Adrenal gland (tissue), 12 donors: Measurements from ENCODE around the gene SAGE1. TPM values are rescaled to one million over a fixed set of nuclear protein-coding genes. Genes with fewer than 3 reads are reported as not detected.

ENCODE experiments used
- DNase-seq, 7 donors: peaks; one replicate each; pipeline ENCODE4 v3.0.0-alpha.2; 2019 to 2020
- H3K27ac ChIP-seq, 5 donors: fragments of 200-600 bp; sonication (generic) in 4 of 5; 1 replicate in 3 of 5; 2 replicates in 2 of 5; pipeline versions ENCODE4 v1.5.1 to v1.8.0; 2016 to 2020; ENCODE audit warnings: mild to moderate bottlenecking in 1 of 5
- H3K27me3 ChIP-seq: fragments of 200-600 bp; 2 replicates; pipeline ENCODE4 v1.8.0; 2021
- H3K36me3 ChIP-seq, 2 donors: fragments of 200-600 bp; replicated peaks in 1 of 2; 1 replicate in 1 of 2; 2 replicates in 1 of 2; pipeline versions ENCODE4 v1.5.1 to v1.8.0; 2018 to 2022
- H3K4me1 ChIP-seq, 2 donors: fragments of 200-600 bp; replicated peaks in 1 of 2; 1 replicate in 1 of 2; 2 replicates in 1 of 2; pipeline versions ENCODE4 v1.5.1 to v1.8.0; 2018 to 2021
- H3K4me3 ChIP-seq, 4 donors: fragments of 200-600 bp; sonication (generic) in 3 of 4; one replicate each; pipeline ENCODE4 v1.5.1; 2016 to 2018
- H3K9me3 ChIP-seq, 3 donors: fragments of 200-600 bp; sonication (generic) in 1 of 3; replicated peaks in 1 of 3; 1 replicate in 2 of 3; 2 replicates in 1 of 3; pipeline versions ENCODE4 v1.5.1 to v1.8.0; 2016 to 2021
- POLR2A ChIP-seq, 2 donors: fragments of 450-650 bp; IDR thresholded peaks; one replicate each; pipeline ENCODE4 v1.6.1; 2017; ENCODE audit warnings: antibody characterized with exemption in 2 of 2, mild to moderate bottlenecking in 2 of 2, moderate library complexity in 1 of 2
- WGBS, 4 donors: extraction: QIAGEN DNeasy Blood & Tissue Kit in 2 of 4; methylation state at CpG; one replicate each; pipeline versions ENCODE4 v1.1.5 to v1.1.7; 2013 to 2017; 5-methylcytosine and 5-hydroxymethylcytosine counted together
- intact Hi-C, 2 donors: fragments of 100-400 bp; cut with DNase I; formaldehyde crosslinking; loops; one replicate each; pipeline versions ENCODE4 v1.14.1 to v1.15.0; 2022 to 2023
- polyA plus RNA-seq, 3 donors: library from polyadenylated mRNA; stranded (reverse); fragments of 200-250 nt in 2 of 3; fragments of 350-450 nt in 1 of 3; fragmentation: Illumina TruSeq in 1 of 3; extraction: RNeasy Lipid Tissue Mini Kit (QIAGEN cat#74804) in 1 of 3; gene quantifications; one replicate each; pipeline ENCODE4 v1.2.3, GENCODE V29; 2013 to 2014
- total RNA-seq, 9 donors: library from RNA; depleted of rRNA in 4 of 9; stranded (reverse); fragments of >200 nt in 4 of 9; fragments of 120-200 nt in 1 of 9; fragmentation: NEBNext Ultra II Directional in 1 of 9; extraction: Animal tissue kit (Norgen Biotek cat#: 25700) in 1 of 9; gene quantifications; one replicate each; pipeline versions ENCODE4 v1.1.0 to v1.2.4, GENCODE V29; 2013 to 2023
- donor health status: healthy with polysubstance abuse.
- donor health status: Bipolar disorder and iron deficiency.
- donor health status: DM: yes; HTN: yes; CAD: no.
- donor health status: DM: no; HTN: no; CAD: no.
- donor health status: DM: no; HTN: no; CAD: no.
- donor health status: DM: yes; HTN: yes; CAD: no.

The SAGE1 gene
- total and polyA plus RNA-seq, 12 donors = 0.03 TPM; not detected in 11

GRCh38 chrX:135951291-135951690 is 57.8 kb downstream of the SAGE1 start:
- no peaks in the 10 kb centered on the region for H3K9me3 ChIP-seq
- no peak overlapping the region for H3K4me3 ChIP-seq
- TF ChIP-seq POLR2A (IDR thresholded peaks at IDR 0.05) = no peak
- no peaks in the 10 kb centered on the region for H3K4me1 ChIP-seq
- intact Hi-C loops = no loop called here
- no peak overlapping the region for H3K27ac ChIP-seq
- no peaks in the 10 kb centered on the region for H3K27me3 ChIP-seq
- DNase-seq = no peak
- 66 to 84% (median 74%) methylated on average over 4 of the region's 4 CpGs for WGBS, 4 donors
- H3K36me3 ChIP-seq = no peaks in the 10 kb centered on the region

Other genes starting within 250 kb of the SAGE1 start
- gene CT45A1, start 180.1 kb upstream of the SAGE1 start, total RNA-seq = not detected
- gene CT45A1, start 180.1 kb upstream of the SAGE1 start, polyA plus RNA-seq = not detected
- gene CT45A3, start 125.5 kb upstream of the SAGE1 start, total RNA-seq = not detected
- gene CT45A3, start 125.5 kb upstream of the SAGE1 start, polyA plus RNA-seq = not detected
- not detected for gene CT45A5, start 108.2 kb upstream of the SAGE1 start, total RNA-seq
- gene CT45A5, start 108.2 kb upstream of the SAGE1 start, polyA plus RNA-seq = not detected
- gene CT45A6, start 90.9 kb upstream of the SAGE1 start, total RNA-seq = not detected
- not detected for gene CT45A6, start 90.9 kb upstream of the SAGE1 start, polyA plus RNA-seq
- gene CT45A2, start 73.7 kb upstream of the SAGE1 start, total RNA-seq = not detected
- not detected for gene CT45A2, start 73.7 kb upstream of the SAGE1 start, polyA plus RNA-seq
- not detected for gene CT45A7, start 56.4 kb upstream of the SAGE1 start, total RNA-seq
- gene CT45A7, start 56.4 kb upstream of the SAGE1 start, polyA plus RNA-seq = not detected
- gene CT45A8, start 39.2 kb upstream of the SAGE1 start, total RNA-seq = not detected
- not detected for gene CT45A8, start 39.2 kb upstream of the SAGE1 start, polyA plus RNA-seq
- not detected for gene CT45A9, start 21.9 kb upstream of the SAGE1 start, total RNA-seq
- gene CT45A9, start 21.9 kb upstream of the SAGE1 start, polyA plus RNA-seq = not detected
- gene CT45A10, start 272 bp upstream of the SAGE1 start, total RNA-seq = not detected
- not detected for gene CT45A10, start 272 bp upstream of the SAGE1 start, polyA plus RNA-seq
- 10 to 100 TPM in 8 of 9 donors, 1 to 10 TPM in 1; 8.2 to 23.5 (median 13.6) TPM for gene MMGT1, start 80.3 kb downstream of the SAGE1 start, total RNA-seq
- 10 to 100 TPM in 1 of 3 donors, 1 to 10 TPM in 2; 1.4 to 20.7 (median 2.9) TPM for gene MMGT1, start 80.3 kb downstream of the SAGE1 start, polyA plus RNA-seq
- 10 to 100 TPM; 12.4 to 36.2 (median 16.4) TPM for gene SLC9A6, start 91.7 kb downstream of the SAGE1 start, total RNA-seq
- gene SLC9A6, start 91.7 kb downstream of the SAGE1 start, polyA plus RNA-seq = 10 to 100 TPM in 2 of 3 donors, 1 to 10 TPM in 1; 10.0 to 17.2 (median 10.0) TPM